D721Med (cell line): ENCODE results near the gene UVRAG.

Experiments used
- DNase-seq: peaks from one replicate; pipeline ENCODE4 v3.0.0; 2011; ENCODE audit warnings: low spot score; ENCODE audit not compliant: insufficient read length
- FAIRE-seq: peaks from 2 replicates; lab custom pipeline; 2011; peaks lifted over from hg19 to GRCh38; lab: Jason Lieb, UNC
- TF ChIP-seq, protein P1 (sequence below): IDR thresholded peaks from 2 replicates; pipeline ENCODE4 v1.5.1; 2012; ENCODE audit warnings: mild to moderate bottlenecking, control low read depth; ENCODE audit not compliant: insufficient read depth; ENCODE audit errors: missing control alignments

The UVRAG gene

DNA sequence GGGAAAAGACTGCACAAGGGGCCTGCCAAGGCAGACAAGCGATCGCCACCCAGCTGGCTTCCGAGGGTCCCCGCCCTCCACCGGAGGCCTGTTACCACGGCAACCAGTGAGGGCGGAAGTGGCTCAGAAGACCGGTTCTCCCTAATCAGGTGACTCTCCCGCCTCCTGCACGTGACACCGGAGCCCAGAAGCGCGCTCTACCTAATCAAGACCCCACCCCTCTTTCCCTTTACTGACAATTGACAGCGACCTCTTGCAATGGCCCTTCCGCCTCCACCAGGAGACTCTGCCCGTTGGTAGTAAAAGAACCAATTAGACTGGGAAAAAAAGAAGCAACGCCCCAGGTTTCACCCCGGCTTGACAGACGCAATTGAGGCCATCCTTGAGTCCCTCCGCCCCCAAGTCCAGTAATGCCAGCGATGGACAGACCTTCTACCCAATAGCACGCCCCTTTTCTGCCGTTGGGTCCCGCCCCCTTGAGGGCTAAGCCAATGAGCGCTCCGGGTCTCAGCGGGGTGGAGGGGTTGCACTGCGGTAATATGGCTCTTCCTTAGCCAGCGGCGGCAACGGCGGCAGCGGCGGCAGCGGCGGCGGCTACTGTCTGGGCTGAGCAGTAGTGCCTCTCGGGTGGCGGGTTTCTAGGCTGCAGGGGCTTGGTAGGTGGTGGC lies at the start of gene UVRAG:
UVRAG (plus strand) TSS at position 534 of the 668 bp plus-strand sequence. CDS start 198 bp downstream, outside the sequence.
- TF ChIP-seq, protein P1, sequence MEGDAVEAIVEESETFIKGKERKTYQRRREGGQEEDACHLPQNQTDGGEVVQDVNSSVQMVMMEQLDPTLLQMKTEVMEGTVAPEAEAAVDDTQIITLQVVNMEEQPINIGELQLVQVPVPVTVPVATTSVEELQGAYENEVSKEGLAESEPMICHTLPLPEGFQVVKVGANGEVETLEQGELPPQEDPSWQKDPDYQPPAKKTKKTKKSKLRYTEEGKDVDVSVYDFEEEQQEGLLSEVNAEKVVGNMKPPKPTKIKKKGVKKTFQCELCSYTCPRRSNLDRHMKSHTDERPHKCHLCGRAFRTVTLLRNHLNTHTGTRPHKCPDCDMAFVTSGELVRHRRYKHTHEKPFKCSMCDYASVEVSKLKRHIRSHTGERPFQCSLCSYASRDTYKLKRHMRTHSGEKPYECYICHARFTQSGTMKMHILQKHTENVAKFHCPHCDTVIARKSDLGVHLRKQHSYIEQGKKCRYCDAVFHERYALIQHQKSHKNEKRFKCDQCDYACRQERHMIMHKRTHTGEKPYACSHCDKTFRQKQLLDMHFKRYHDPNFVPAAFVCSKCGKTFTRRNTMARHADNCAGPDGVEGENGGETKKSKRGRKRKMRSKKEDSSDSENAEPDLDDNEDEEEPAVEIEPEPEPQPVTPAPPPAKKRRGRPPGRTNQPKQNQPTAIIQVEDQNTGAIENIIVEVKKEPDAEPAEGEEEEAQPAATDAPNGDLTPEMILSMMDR, result no peak
- FAIRE-seq (no peak), DNase-seq (peak; percentile 93)

GRCh38 chr11:75766443-75767227 lies 48.4 kb upstream of the UVRAG start:
- TF ChIP-seq, protein P1, result no peak
- no peak for DNase-seq
- no peak for FAIRE-seq

DNA sequence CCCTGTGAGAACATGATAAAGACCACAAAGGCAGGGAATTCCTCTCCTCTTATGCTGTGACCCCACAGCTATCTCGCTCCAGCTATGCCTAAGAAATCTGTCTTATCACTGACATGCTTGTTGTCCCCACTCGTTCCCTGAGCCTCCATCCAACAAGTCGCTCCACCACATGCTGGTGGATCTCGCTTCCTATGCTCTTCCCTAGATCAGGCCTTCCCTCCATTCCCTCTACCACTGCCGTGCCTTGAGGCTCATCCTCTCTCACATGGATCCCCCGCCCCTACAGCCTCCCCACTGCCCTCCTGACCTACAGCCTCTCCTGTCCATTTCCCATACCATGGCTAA lies 47.8 kb upstream of the UVRAG start:
- FAIRE-seq (no peak), DNase-seq (no peak)
- TF ChIP-seq, protein P1, result no peak

- TF ChIP-seq, protein P1, result no peak
- no peak for DNase-seq
- no peak for FAIRE-seq
Observed at GRCh38 chr11:75767793-75768111, 47.3 kb upstream of the UVRAG start.

DNA sequence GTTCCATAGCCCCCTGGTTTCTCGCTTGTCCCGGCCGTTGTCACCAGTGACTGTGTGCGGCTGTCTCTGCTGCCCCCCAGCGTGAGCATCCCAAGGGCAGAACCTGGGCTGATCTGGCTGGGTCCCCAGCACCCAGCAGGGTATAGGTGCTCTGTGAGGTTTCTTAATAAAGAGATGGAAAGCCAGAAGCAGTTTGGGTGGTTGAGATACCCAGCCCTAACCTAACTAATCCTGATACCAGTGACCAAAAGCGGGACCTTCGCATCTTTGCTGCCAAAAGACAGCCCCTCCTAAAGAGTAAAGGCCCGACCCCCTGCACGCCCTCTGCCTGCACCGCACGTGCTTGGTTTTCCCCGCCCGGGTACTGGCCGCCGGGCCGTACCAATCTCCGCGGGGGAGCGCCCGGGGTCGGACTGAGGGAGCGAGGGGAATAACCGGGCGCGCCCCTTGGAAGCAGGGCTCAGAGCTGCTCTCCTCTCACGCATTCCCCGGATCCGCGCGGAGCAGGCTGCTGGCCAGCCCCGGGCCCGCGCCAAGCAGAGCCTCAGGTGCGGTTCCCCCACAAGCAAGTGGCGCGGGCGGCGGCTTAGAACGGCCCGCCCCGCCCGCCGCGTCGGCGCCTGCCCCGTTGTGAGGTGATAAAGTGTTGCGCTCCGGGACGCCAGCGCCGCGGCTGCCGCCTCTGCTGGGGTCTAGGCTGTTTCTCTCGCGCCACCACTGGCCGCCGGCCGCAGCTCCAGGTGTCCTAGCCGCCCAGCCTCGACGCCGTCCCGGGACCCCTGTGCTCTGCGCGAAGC lies 46.7 kb upstream of the UVRAG start, which contains the start of gene DGAT2:
DGAT2 (plus strand) TSS at position 667 of the 797 bp plus-strand sequence. CDS start 214 bp downstream, outside the sequence.
- no peak for DNase-seq
- TF ChIP-seq, protein P1, result peak; percentile 39
- no peak for FAIRE-seq

DNA sequence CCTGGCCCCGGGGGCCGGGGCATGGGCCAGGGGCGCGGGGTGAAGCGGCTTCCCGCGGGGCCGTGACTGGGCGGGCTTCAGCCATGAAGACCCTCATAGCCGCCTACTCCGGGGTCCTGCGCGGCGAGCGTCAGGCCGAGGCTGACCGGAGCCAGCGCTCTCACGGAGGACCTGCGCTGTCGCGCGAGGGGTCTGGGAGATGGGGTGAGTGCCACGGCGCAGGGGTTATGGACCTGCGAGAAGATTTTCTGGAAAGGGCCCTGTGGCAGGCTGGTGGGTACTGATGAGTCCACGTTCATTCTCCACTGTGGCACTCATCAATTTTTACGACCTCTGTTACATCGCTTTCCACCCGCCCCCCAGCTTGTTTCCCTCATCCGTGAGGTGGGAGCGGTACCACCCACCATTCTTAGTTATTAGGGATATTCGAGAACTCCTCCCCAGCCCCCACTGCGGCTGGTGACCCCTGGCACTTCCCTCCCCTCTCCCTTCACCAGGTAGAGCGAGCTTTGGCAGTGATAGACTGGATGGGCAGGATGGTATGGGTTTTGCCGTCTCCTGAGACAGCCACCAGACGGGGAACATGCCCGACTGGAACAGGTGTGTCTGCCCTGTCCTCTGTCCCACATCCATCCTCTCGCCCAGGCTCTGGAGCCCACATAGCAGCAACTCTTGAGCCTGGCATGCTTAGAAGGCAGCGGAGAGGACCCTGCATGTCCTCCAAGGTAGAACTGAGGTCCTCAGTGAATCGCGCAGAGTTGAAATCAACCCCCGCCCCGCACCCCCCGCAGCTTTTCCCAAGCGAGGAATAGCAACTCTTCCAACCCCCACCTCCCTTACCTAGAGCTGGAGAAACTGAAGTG lies 45.9 kb upstream of the UVRAG start:
- TF ChIP-seq, protein P1, result no peak
- DNase-seq (no peak), FAIRE-seq (no peak)
